Measurements from ENCODE around the gene UBE2E2.

Gene UBE2E2

GRCh38 chr3:23450051-23450450, 246.9 kb downstream of the UBE2E2 start:
- no peak for DNase-seq

- DNase-seq, result no peak
Measured at GRCh38 chr3:23450806-23451205, 247.7 kb downstream of the UBE2E2 start.

GRCh38 chr3:23452408-23452807, 249.3 kb downstream of the UBE2E2 start:
- DNase-seq, result no peak

- peak; percentile 75 for DNase-seq
Measured at GRCh38 chr3:23455084-23455483, 252.0 kb downstream of the UBE2E2 start.

- DNase-seq, result peak; percentile 87
Measured at GRCh38 chr3:23455775-23456174, 252.6 kb downstream of the UBE2E2 start.

- no peak for DNase-seq
Measured at GRCh38 chr3:23457697-23458096, 254.6 kb downstream of the UBE2E2 start.

- no peak for DNase-seq
Measured at GRCh38 chr3:23459465-23459864, 256.3 kb downstream of the UBE2E2 start.

- DNase-seq, result no peak
Measured at GRCh38 chr3:23459889-23460546, 256.9 kb downstream of the UBE2E2 start.

- no peak for DNase-seq
Measured at GRCh38 chr3:23461069-23461468, 257.9 kb downstream of the UBE2E2 start.

GRCh38 chr3:23463791-23464190, 260.7 kb downstream of the UBE2E2 start:
- DNase-seq, result no peak

GRCh38 chr3:23465569-23465968, 262.4 kb downstream of the UBE2E2 start:
- DNase-seq, result no peak

- DNase-seq, result no peak
Measured at GRCh38 chr3:23468203-23468602, 265.1 kb downstream of the UBE2E2 start.

GRCh38 chr3:23474580-23475357, 271.6 kb downstream of the UBE2E2 start:
- DNase-seq, result no peak

GRCh38 chr3:23475446-23475845, 272.3 kb downstream of the UBE2E2 start:
- no peak for DNase-seq

- DNase-seq, result peak; percentile 24
Measured at GRCh38 chr3:23479026-23479425, 275.9 kb downstream of the UBE2E2 start.

- DNase-seq, result no peak
Measured at GRCh38 chr3:23479615-23480328, 276.6 kb downstream of the UBE2E2 start.

GRCh38 chr3:23480329-23480714, 277.2 kb downstream of the UBE2E2 start:
- DNase-seq, result no peak

GRCh38 chr3:23481011-23481615, 278.0 kb downstream of the UBE2E2 start:
- no peak for DNase-seq

GRCh38 chr3:23481616-23482278, 278.6 kb downstream of the UBE2E2 start:
- no peak for DNase-seq

GRCh38 chr3:23484386-23484785, 281.3 kb downstream of the UBE2E2 start:
- DNase-seq, result no peak

- no peak for DNase-seq
Measured at GRCh38 chr3:23485922-23486321, 282.8 kb downstream of the UBE2E2 start.

- no peak for DNase-seq
Measured at GRCh38 chr3:23487015-23487414, 283.9 kb downstream of the UBE2E2 start.

GRCh38 chr3:23488618-23489017, 285.5 kb downstream of the UBE2E2 start:
- DNase-seq, result peak; percentile 50
